ENCODE data around the gene ARL6IP5. TPM values are rescaled to one million over a fixed set of nuclear protein-coding genes. Genes with fewer than 3 reads are reported as not detected.

ARL6IP5 gene
- total RNA-seq, 2 donors from 2014 or later = 172 to 199 TPM

- Histone ChIP-seq H3K27ac (no peak overlapping the region), H3K4me1 (no peaks in the 10 kb centered on the region), H3K36me3 (no peaks in the 10 kb centered on the region), H3K4me3 (no peak overlapping the region), H3K27me3 (no peaks in the 10 kb centered on the region), H3K9me3 (no peaks in the 10 kb centered on the region)
- TF ChIP-seq, protein P1, sequence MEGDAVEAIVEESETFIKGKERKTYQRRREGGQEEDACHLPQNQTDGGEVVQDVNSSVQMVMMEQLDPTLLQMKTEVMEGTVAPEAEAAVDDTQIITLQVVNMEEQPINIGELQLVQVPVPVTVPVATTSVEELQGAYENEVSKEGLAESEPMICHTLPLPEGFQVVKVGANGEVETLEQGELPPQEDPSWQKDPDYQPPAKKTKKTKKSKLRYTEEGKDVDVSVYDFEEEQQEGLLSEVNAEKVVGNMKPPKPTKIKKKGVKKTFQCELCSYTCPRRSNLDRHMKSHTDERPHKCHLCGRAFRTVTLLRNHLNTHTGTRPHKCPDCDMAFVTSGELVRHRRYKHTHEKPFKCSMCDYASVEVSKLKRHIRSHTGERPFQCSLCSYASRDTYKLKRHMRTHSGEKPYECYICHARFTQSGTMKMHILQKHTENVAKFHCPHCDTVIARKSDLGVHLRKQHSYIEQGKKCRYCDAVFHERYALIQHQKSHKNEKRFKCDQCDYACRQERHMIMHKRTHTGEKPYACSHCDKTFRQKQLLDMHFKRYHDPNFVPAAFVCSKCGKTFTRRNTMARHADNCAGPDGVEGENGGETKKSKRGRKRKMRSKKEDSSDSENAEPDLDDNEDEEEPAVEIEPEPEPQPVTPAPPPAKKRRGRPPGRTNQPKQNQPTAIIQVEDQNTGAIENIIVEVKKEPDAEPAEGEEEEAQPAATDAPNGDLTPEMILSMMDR (IDR thresholded peaks at IDR 0.05) = no peak
- no peak for DNase-seq (ENCODE audit: low spot score)
These were observed 64.8 kb downstream of the ARL6IP5 start for GRCh38 chr3:69149586-69149985.

MicroRNAs within 50 kb of the gene (microRNA counts, 767-probe panel; counts per million panel counts)
- 0 to 1,767 counts per million in 2 donors for microRNA hsa-miR-3136-5p

Small RNA genes within 50 kb of the gene (microRNA-seq; reads per million reads assigned to microRNA genes)
- 0 to 2.8 reads per million in 2 donors for gene MIR3136 (ENCODE audit: borderline number of aligned reads in 2 of 2, borderline replicate concordance in 1 of 2)

Other genes starting within 250 kb of the ARL6IP5 start
- not detected for gene TAFA4, start 152.4 kb upstream of the ARL6IP5 start, total RNA-seq
- gene EOGT, start 71.3 kb upstream of the ARL6IP5 start, total RNA-seq = 10 to 100 TPM; 59.2 to 60.3 TPM
- 10 to 100 TPM; 15.6 to 21.3 TPM for gene TMF1, start 32.6 kb upstream of the ARL6IP5 start, total RNA-seq
- gene UBA3, start 4.6 kb upstream of the ARL6IP5 start, total RNA-seq = 10 to 100 TPM; 39.9 to 63.5 TPM
- 100 to 1,000 TPM in 1 of 2 donors, 10 to 100 TPM in 1; 33.1 to 110 TPM for gene LMOD3, start 37.7 kb downstream of the ARL6IP5 start, total RNA-seq